Ishikawa (cell line): ENCODE data around the gene TPD52L2.
A peak's percentile ranks its signal among the peaks of the same experiment; 100 is the strongest.

Experiments
- EP300 ChIP-seq: IDR thresholded peaks from 2 replicates; pipeline ENCODE4 v1.6.1; 2012; ENCODE audit warnings: borderline replicate concordance
- RAD21 ChIP-seq: IDR thresholded peaks from 2 replicates; pipeline ENCODE4 v1.6.1; 2012; ENCODE audit warnings: low read depth
- REST ChIP-seq: IDR thresholded peaks from 2 replicates; pipeline ENCODE4 v1.6.1; 2012; ENCODE audit warnings: low read depth, mild to moderate bottlenecking
- TCF12 ChIP-seq: IDR thresholded peaks from 2 replicates; pipeline ENCODE4 v1.6.1; 2012; ENCODE audit warnings: low read depth
- USF1 ChIP-seq: IDR thresholded peaks from 2 replicates; pipeline ENCODE4 v1.6.1; 2012

GRCh38 chr20:63836458-63837344 lies 28.4 kb upstream of the TPD52L2 start:
- TF ChIP-seq TCF12 (peak; percentile 64; the same call in 1 of the 2 replicates), REST (no peak), EP300 (no peak; the same call in 1 of the 2 replicates), USF1 (no peak), RAD21 (no peak)
